Liver (tissue), 9 donors: ENCODE measurements around the gene TSPAN32. TPM values are rescaled to one million over a fixed set of nuclear protein-coding genes. Genes with fewer than 3 reads are reported as not detected.
A peak's percentile ranks its signal among the peaks of the same experiment; 100 is the strongest.
"Not testable (repeated sequence)": the region's sequence is repeated elsewhere in the genome, so short reads cannot be mapped to it uniquely, and the experiment has no call there.

Source experiments
- DNase-seq: peaks from one replicate; pipeline ENCODE4 v3.0.0-alpha.2; 2017; ENCODE audit warnings: low spot score
- H3K27ac ChIP-seq, 2 donors: one replicate each; pipeline ENCODE4 v1.7.0; 2013; ENCODE audit warnings: inconsistent platforms in 2 of 2, low read length in 2 of 2, control low read depth in 1 of 2, low read depth in 1 of 2, mild to moderate bottlenecking in 1 of 2
- H3K27me3 ChIP-seq, 4 donors: one replicate each; pipeline versions ENCODE4 v1.6.1 to v1.7.0; 2013; ENCODE audit warnings: low read length in 3 of 4, inconsistent platforms in 1 of 4, mild to moderate bottlenecking in 1 of 4, moderate library complexity in 1 of 4; ENCODE audit not compliant: control insufficient read depth in 4 of 4, insufficient read depth in 4 of 4
- H3K36me3 ChIP-seq, 4 donors: one replicate each; pipeline versions ENCODE4 v1.6.1 to v1.7.0; 2013; ENCODE audit warnings: low read length in 3 of 4, mild to moderate bottlenecking in 3 of 4, low read depth in 1 of 4, moderate library complexity in 1 of 4; ENCODE audit not compliant: control insufficient read depth in 4 of 4, insufficient read depth in 3 of 4
- H3K4me1 ChIP-seq, 4 donors: one replicate each; pipeline versions ENCODE4 v1.6.1 to v1.7.0; 2013; ENCODE audit warnings: low read length in 3 of 4, mild to moderate bottlenecking in 3 of 4, moderate library complexity in 1 of 4; ENCODE audit not compliant: control insufficient read depth in 4 of 4, insufficient read depth in 4 of 4
- H3K4me3 ChIP-seq, 3 donors: one replicate each; pipeline versions ENCODE4 v1.6.1 to v1.7.0; 2013; ENCODE audit warnings: low read length in 3 of 3, control low read depth in 1 of 3, low read depth in 1 of 3, mild to moderate bottlenecking in 1 of 3
- H3K9ac ChIP-seq, 2 donors: one replicate each; pipeline ENCODE4 v1.7.0; 2013; ENCODE audit warnings: low read length in 2 of 2, mild to moderate bottlenecking in 2 of 2, moderate library complexity in 2 of 2, control low read depth in 1 of 2, low read depth in 1 of 2
- H3K9me3 ChIP-seq, 4 donors: one replicate each; pipeline versions ENCODE4 v1.6.1 to v1.7.0; 2013; ENCODE audit warnings: low read length in 3 of 4; ENCODE audit not compliant: control insufficient read depth in 4 of 4
- ATF3 ChIP-seq: IDR thresholded peaks from 2 replicates; pipeline ENCODE4 v1.6.1; 2016; ENCODE audit warnings: antibody characterized with exemption
- CTCF ChIP-seq: fragments of 150-350 bp; IDR thresholded peaks from 2 replicates; pipeline ENCODE4 v1.5.1; 2017; ENCODE audit warnings: improper control_type of control experiment, low read depth, low read length; ENCODE audit not compliant: missing input control
- FOXA1 ChIP-seq: IDR thresholded peaks from 2 replicates; pipeline ENCODE4 v1.6.1; 2016; ENCODE audit warnings: antibody characterized with exemption
- FOXA2 ChIP-seq: IDR thresholded peaks from 2 replicates; pipeline ENCODE4 v1.6.1; 2016; ENCODE audit warnings: antibody characterized with exemption
- GABPA ChIP-seq, 2 donors: IDR thresholded peaks in 1 of 2; conservative IDR thresholded peaks in 1 of 2; 2 replicates each; pipeline ENCODE4 v1.6.1; 2016; ENCODE audit warnings: antibody characterized with exemption in 2 of 2, mild to moderate bottlenecking in 1 of 2, moderate library complexity in 1 of 2
- HNF4A ChIP-seq, 2 donors: conservative IDR thresholded peaks; 2 replicates each; pipeline ENCODE4 v1.6.1; 2016; ENCODE audit warnings: antibody characterized with exemption in 2 of 2, mild to moderate bottlenecking in 2 of 2
- HNF4G ChIP-seq: IDR thresholded peaks from 2 replicates; pipeline ENCODE4 v1.6.1; 2016; ENCODE audit warnings: antibody characterized with exemption
- MAX ChIP-seq: IDR thresholded peaks from 2 replicates; pipeline ENCODE4 v1.6.1; 2016; ENCODE audit warnings: antibody characterized with exemption
- RAD21 ChIP-seq, 2 donors: IDR thresholded peaks; 2 replicates each; pipeline ENCODE4 v1.6.1; 2016; ENCODE audit warnings: antibody characterized with exemption in 2 of 2, mild to moderate bottlenecking in 2 of 2
- REST ChIP-seq: IDR thresholded peaks from 2 replicates; pipeline ENCODE4 v1.6.1; 2016; ENCODE audit warnings: antibody characterized with exemption, mild to moderate bottlenecking
- RXRA ChIP-seq, 2 donors: IDR thresholded peaks; 2 replicates each; pipeline ENCODE4 v1.6.1; 2017 to 2018; ENCODE audit warnings: antibody characterized with exemption in 2 of 2, mild to moderate bottlenecking in 1 of 2
- SP1 ChIP-seq: IDR thresholded peaks from 2 replicates; pipeline ENCODE4 v1.6.1; 2018; ENCODE audit warnings: antibody characterized with exemption, mild to moderate bottlenecking
- TAF1 ChIP-seq: conservative IDR thresholded peaks from 2 replicates; pipeline ENCODE4 v1.6.1; 2016; ENCODE audit warnings: antibody characterized with exemption, mild to moderate bottlenecking
- YY1 ChIP-seq: IDR thresholded peaks from 2 replicates; pipeline ENCODE4 v1.6.1; 2016; ENCODE audit warnings: antibody characterized with exemption, mild to moderate bottlenecking
- WGBS: extraction: QIAGEN DNeasy Blood & Tissue Kit; methylation state at CpG from one replicate; pipeline ENCODE4 v1.1.7; 2013; 5-methylcytosine and 5-hydroxymethylcytosine counted together
- polyA plus RNA-seq, 2 donors: library from polyadenylated mRNA; stranded (reverse) in 1 of 2; unstranded in 1 of 2; fragments of 200-250 nt in 1 of 2; fragments of >200 nt in 1 of 2; fragmentation: Nextera tagmentation in 1 of 2; extraction: Ambion mirVana in 1 of 2; gene quantifications; one replicate each; pipeline versions ENCODE4 v1.2.1 to v1.2.3, GENCODE V29; 2013 to 2015
- total RNA-seq, 2 donors: library from RNA; depleted of rRNA; stranded (reverse); fragments of >200 nt; gene quantifications; one replicate each; pipeline ENCODE4 v1.2.3, GENCODE V29; 2014
- donor health status: healthy.
- donor health status: healthy.
- donor health status: healthy.
- donor health status: healthy.
- donor health status: healthy.

TSPAN32 gene
- total and polyA plus RNA-seq, 4 donors: 0.25 to 71.4 (median 0.45) TPM

- H3K9me3 ChIP-seq, H3K27ac ChIP-seq, H3K9ac ChIP-seq, H3K4me3 ChIP-seq, H3K4me1 ChIP-seq, H3K27me3 ChIP-seq, DNase-seq, H3K36me3 ChIP-seq: not testable (repeated sequence)
- 89% methylated on average over 13 of the region's 13 CpGs for WGBS
Measured at GRCh38 chr11:2286350-2286749, 15.5 kb upstream of the TSPAN32 start.

GRCh38 chr11:2287091-2287490 lies 14.7 kb upstream of the TSPAN32 start:
- no peaks in the 10 kb centered on the region for H3K9me3 ChIP-seq
- peaks cover 0 to 3% (median 1%) of the 10 kb centered on the region in 4 donors for H3K27me3 ChIP-seq
- WGBS: 49% methylated on average over 16 of the region's 16 CpGs
- peaks cover 0 to 5% (median 2%) of the 10 kb centered on the region in 4 donors for H3K4me1 ChIP-seq
- TF ChIP-seq GABPA (IDR thresholded peaks at IDR 0.05 in 1 of 2, conservative IDR thresholded peaks at IDR 0.05 in 1 of 2): no peak
- no peak for TF ChIP-seq HNF4A (conservative IDR thresholded peaks at IDR 0.05)
- no peak for TF ChIP-seq FOXA1
- TF ChIP-seq REST: no peak
- no peak for TF ChIP-seq RXRA (IDR thresholded peaks at IDR 0.05)
- H3K9ac ChIP-seq: no peak overlapping the region
- no peak overlapping the region for H3K4me3 ChIP-seq
- no peak overlapping the region for H3K27ac ChIP-seq
- DNase-seq: peak; percentile 25
- H3K36me3 ChIP-seq: no peaks in the 10 kb centered on the region

GRCh38 chr11:2289350-2289749 lies 12.5 kb upstream of the TSPAN32 start:
- H3K4me3 ChIP-seq: no peak overlapping the region
- WGBS: 48% methylated on average over 6 of the region's 6 CpGs
- DNase-seq: peak; percentile 9
- H3K27me3 ChIP-seq: peaks cover 0 to 3% (median 1%) of the 10 kb centered on the region in 4 donors
- no peaks in the 10 kb centered on the region for H3K9me3 ChIP-seq
- no peaks in the 10 kb centered on the region for H3K36me3 ChIP-seq
- no peak for TF ChIP-seq FOXA2
- TF ChIP-seq RAD21 (IDR thresholded peaks at IDR 0.05): no peak
- no peak for TF ChIP-seq HNF4G
- no peak for TF ChIP-seq HNF4A (conservative IDR thresholded peaks at IDR 0.05)
- TF ChIP-seq MAX: no peak
- peaks cover 0 to 5% (median 2%) of the 10 kb centered on the region in 4 donors for H3K4me1 ChIP-seq
- no peak overlapping the region for H3K27ac ChIP-seq
- H3K9ac ChIP-seq: no peak overlapping the region

GRCh38 chr11:2289859-2290258 lies 12.0 kb upstream of the TSPAN32 start:
- H3K27me3 ChIP-seq: peaks cover 0 to 3% (median 1%) of the 10 kb centered on the region in 4 donors
- no peak overlapping the region for H3K27ac ChIP-seq
- H3K4me1 ChIP-seq: peaks cover 0 to 5% (median 2%) of the 10 kb centered on the region in 4 donors
- H3K9me3 ChIP-seq: no peaks in the 10 kb centered on the region
- H3K36me3 ChIP-seq: no peaks in the 10 kb centered on the region
- whole genome bisulfite sequencing: 74% methylated on average over 10 of the region's 10 CpGs
- H3K9ac ChIP-seq: no peak overlapping the region
- no peak overlapping the region for H3K4me3 ChIP-seq
- DNase-seq: peak; percentile 5
- no peak for TF ChIP-seq HNF4A (conservative IDR thresholded peaks at IDR 0.05)
- TF ChIP-seq RXRA (IDR thresholded peaks at IDR 0.05): no peak
- no peak for TF ChIP-seq SP1
- no peak for TF ChIP-seq CTCF
- TF ChIP-seq REST: no peak
- no peak for TF ChIP-seq YY1
- TF ChIP-seq RAD21 (IDR thresholded peaks at IDR 0.05): no peak
- no peak for TF ChIP-seq ATF3
- no peak for TF ChIP-seq TAF1
- no peak for TF ChIP-seq FOXA1
